ENCODE measurements around the gene PRDM7. TPM values are rescaled to one million over a fixed set of nuclear protein-coding genes. Genes with fewer than 3 reads are reported as not detected.

PRDM7 gene
- total RNA-seq, 1 experiment from 2014 or later, result not detected

- POLR2A ChIA-PET, result no interaction called here
These were observed 45.0 kb downstream of the PRDM7 start for GRCh38 chr16:90031931-90032673.

DNA sequence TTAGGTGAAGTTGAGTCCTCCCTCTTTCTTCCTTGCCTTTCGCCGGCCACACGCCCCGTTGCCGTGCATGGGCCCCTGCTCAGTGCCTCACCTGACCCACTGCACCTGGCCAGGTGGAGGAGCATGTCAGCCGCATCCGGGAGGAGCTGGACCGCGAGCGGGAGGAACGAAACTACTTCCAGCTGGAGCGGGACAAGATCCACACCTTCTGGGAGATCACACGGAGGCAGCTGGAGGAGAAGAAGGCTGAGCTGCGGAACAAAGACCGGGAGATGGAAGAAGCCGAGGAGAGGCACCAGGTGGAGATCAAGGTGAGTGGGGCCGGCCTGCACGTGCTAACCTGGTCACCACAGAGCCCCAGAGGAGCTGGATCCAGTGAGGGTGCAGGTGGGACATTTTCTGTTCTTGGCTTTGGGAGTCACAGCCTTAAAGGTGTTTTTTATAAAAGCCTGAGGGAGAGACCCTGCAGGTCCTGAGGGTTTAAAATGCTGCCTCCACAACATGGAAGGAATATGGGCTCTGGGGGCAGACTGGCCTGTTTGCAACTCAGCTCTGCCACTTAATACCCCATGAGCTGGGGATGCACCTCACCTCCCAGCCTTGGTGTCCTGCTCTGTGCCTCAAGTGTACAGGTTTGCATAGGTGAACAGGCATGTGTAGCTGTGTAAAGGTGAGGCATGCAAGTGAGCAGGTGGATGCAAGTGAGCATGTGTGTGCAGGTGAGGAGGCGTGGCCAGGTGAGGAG, 45.8 kb downstream of the PRDM7 start:
- ChIA-PET CTCF (interaction anchor here (1.3 kb wide), 1 partner anchor 11 kb away, joined by 3 read pairs; no protein-coding TSS in a partner anchor), POLR2A (interaction anchor here (0.6 kb wide), 1 partner anchor 8 kb away, joined by 3 read pairs; no protein-coding TSS in a partner anchor)
- no TSS peak for BruUV-seq (replicated peaks)
- H3K4me3 Mint-ChIP-seq (ENCODE audit: unreplicated experiment), result no peak overlapping the region
- no peaks in the 10 kb centered on the region for H3K27me3 Mint-ChIP-seq (ENCODE audit: insufficient read depth, unreplicated experiment)
- TF ChIP-seq CTCF (IDR thresholded peaks at IDR 0.05; ENCODE audit: unreplicated experiment), result no peak
- intact Hi-C loops (cut with micrococcal nuclease), result no loop called here
- no peaks in the 10 kb centered on the region for H3K9me3 Mint-ChIP-seq (ENCODE audit: unreplicated experiment)
- H3K4me1 Mint-ChIP-seq (ENCODE audit: insufficient read depth, unreplicated experiment), result peaks cover 6% of the 10 kb centered on the region
- no peak for DNase-seq (ENCODE audit: unreplicated experiment)
- no peak overlapping the region for H3K27ac Mint-ChIP-seq (ENCODE audit: low read depth, unreplicated experiment)
- H3K36me3 Mint-ChIP-seq (ENCODE audit: insufficient read depth, unreplicated experiment), result peaks cover 71% of the 10 kb centered on the region

More at GRCh38 chr16:90031931-90032673, 45.0 kb downstream of the PRDM7 start:
- no peak for DNase-seq (ENCODE audit: unreplicated experiment)
- peaks cover 6% of the 10 kb centered on the region for H3K4me1 Mint-ChIP-seq (ENCODE audit: insufficient read depth, unreplicated experiment)
- H3K27me3 Mint-ChIP-seq (ENCODE audit: insufficient read depth, unreplicated experiment), result no peaks in the 10 kb centered on the region
- TF ChIP-seq CTCF (IDR thresholded peaks at IDR 0.05; ENCODE audit: unreplicated experiment), result no peak
- H3K27ac Mint-ChIP-seq (ENCODE audit: low read depth, unreplicated experiment), result no peak overlapping the region
- CTCF ChIA-PET, result interaction anchor here (1.1 kb wide), 1 partner anchor 9 kb away, joined by 4 read pairs; no protein-coding TSS in a partner anchor
- no peaks in the 10 kb centered on the region for H3K9me3 Mint-ChIP-seq (ENCODE audit: unreplicated experiment)
- intact Hi-C loops (cut with micrococcal nuclease), result no loop called here
- no TSS peak for BruUV-seq (replicated peaks)
- H3K36me3 Mint-ChIP-seq (ENCODE audit: insufficient read depth, unreplicated experiment), result peaks cover 78% of the 10 kb centered on the region
- no peak overlapping the region for H3K4me3 Mint-ChIP-seq (ENCODE audit: unreplicated experiment)

- no peak for TF ChIP-seq CTCF (IDR thresholded peaks at IDR 0.05; ENCODE audit: unreplicated experiment)
- Mint-ChIP-seq H3K27me3 (ENCODE audit: insufficient read depth, unreplicated experiment) (no peaks in the 10 kb centered on the region), H3K4me3 (ENCODE audit: unreplicated experiment) (no peak overlapping the region), H3K4me1 (ENCODE audit: insufficient read depth, unreplicated experiment) (peaks cover 6% of the 10 kb centered on the region), H3K9me3 (ENCODE audit: unreplicated experiment) (no peaks in the 10 kb centered on the region), H3K27ac (ENCODE audit: low read depth, unreplicated experiment) (no peak overlapping the region), H3K36me3 (ENCODE audit: insufficient read depth, unreplicated experiment) (peaks cover 67% of the 10 kb centered on the region)
- BruUV-seq (replicated peaks), result no TSS peak
- ChIA-PET CTCF (interaction anchor here (1.2 to 1.7 kb wide), 2 partner anchors 9 to 168 kb away, joined by 5 read pairs; no protein-coding TSS in a partner anchor), POLR2A (no interaction called here)
- no peak for DNase-seq (ENCODE audit: unreplicated experiment)
- intact Hi-C loops (cut with micrococcal nuclease), result no loop called here
These were observed 48.1 kb downstream of the PRDM7 start for GRCh38 chr16:90028985-90029384.

GRCh38 chr16:90027611-90028010, 49.5 kb downstream of the PRDM7 start:
- TF ChIP-seq CTCF (IDR thresholded peaks at IDR 0.05; ENCODE audit: unreplicated experiment), result no peak
- no peak for DNase-seq (ENCODE audit: unreplicated experiment)
- H3K27me3 Mint-ChIP-seq (ENCODE audit: insufficient read depth, unreplicated experiment), result no peaks in the 10 kb centered on the region
- H3K27ac Mint-ChIP-seq (ENCODE audit: low read depth, unreplicated experiment), result no peak overlapping the region
- peaks cover 53% of the 10 kb centered on the region for H3K36me3 Mint-ChIP-seq (ENCODE audit: insufficient read depth, unreplicated experiment)
- ChIA-PET POLR2A (no interaction called here), CTCF (no interaction called here)
- H3K4me1 Mint-ChIP-seq (ENCODE audit: insufficient read depth, unreplicated experiment), result peaks cover 6% of the 10 kb centered on the region
- no peak overlapping the region for H3K4me3 Mint-ChIP-seq (ENCODE audit: unreplicated experiment)
- intact Hi-C loops (cut with micrococcal nuclease), result no loop called here
- no TSS peak for BruUV-seq (replicated peaks)
- H3K9me3 Mint-ChIP-seq (ENCODE audit: unreplicated experiment), result no peaks in the 10 kb centered on the region
